Stomach (tissue), 4 donors: ENCODE results near the gene ZC2HC1C.

ENCODE experiments used
- POLR2A ChIP-seq, 4 donors: fragments of 450-650 bp; IDR thresholded peaks; one replicate each; pipeline ENCODE4 v1.6.1; 2016; ENCODE audit warnings: antibody characterized with exemption in 4 of 4, control low read depth in 2 of 4, mild to moderate bottlenecking in 1 of 4, moderate library complexity in 1 of 4
- POLR2AphosphoS5 ChIP-seq, 3 donors: sonication (generic); formaldehyde crosslinking; IDR thresholded peaks; one replicate each; pipeline ENCODE4 v1.6.1; 2016; ENCODE audit warnings: antibody characterized with exemption in 3 of 3
- TF ChIP-seq, protein P1 (sequence below), 7 experiments: fragments of 450-650 bp in 4 of 7; fragments of 200-600 bp in 3 of 7; sonication (generic) in 3 of 7; IDR thresholded peaks; one replicate each; pipeline ENCODE4 v1.5.1; 2016 to 2019; ENCODE audit warnings: antibody characterized with exemption in 7 of 7, control low read depth in 2 of 7, mild to moderate bottlenecking in 1 of 7

DNA sequence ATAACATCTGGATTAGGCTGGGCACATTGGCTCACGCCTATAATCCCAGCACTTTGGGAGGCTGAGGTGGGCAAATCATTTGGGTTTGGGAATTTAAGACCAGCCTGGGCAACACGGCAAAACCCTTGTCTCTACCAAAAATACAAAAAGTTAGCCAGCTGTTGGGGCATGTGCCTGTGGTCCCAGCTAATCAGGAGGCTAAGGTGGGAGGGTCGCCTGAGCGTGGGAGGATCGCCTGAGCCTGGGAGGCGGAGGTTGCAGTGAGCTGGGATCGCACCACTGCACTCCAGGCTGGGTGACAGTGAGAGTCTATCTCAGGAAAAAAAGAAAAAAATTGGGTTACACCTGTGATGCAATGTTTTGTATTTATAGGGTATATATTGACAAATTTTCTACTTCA lies 52.1 kb downstream of the ZC2HC1C start:
- TF ChIP-seq, protein P1, sequence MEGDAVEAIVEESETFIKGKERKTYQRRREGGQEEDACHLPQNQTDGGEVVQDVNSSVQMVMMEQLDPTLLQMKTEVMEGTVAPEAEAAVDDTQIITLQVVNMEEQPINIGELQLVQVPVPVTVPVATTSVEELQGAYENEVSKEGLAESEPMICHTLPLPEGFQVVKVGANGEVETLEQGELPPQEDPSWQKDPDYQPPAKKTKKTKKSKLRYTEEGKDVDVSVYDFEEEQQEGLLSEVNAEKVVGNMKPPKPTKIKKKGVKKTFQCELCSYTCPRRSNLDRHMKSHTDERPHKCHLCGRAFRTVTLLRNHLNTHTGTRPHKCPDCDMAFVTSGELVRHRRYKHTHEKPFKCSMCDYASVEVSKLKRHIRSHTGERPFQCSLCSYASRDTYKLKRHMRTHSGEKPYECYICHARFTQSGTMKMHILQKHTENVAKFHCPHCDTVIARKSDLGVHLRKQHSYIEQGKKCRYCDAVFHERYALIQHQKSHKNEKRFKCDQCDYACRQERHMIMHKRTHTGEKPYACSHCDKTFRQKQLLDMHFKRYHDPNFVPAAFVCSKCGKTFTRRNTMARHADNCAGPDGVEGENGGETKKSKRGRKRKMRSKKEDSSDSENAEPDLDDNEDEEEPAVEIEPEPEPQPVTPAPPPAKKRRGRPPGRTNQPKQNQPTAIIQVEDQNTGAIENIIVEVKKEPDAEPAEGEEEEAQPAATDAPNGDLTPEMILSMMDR (IDR thresholded peaks at IDR 0.05): no peak
- TF ChIP-seq POLR2AphosphoS5 (IDR thresholded peaks at IDR 0.05): no peak
- TF ChIP-seq POLR2A (IDR thresholded peaks at IDR 0.05): no peak
